K562 (cell line): ENCODE results near the gene IMP4. TPM values are rescaled to one million over a fixed set of nuclear protein-coding genes. Genes with fewer than 3 reads are reported as not detected.

Source experiments
- ARNT ChIP-seq, 2 experiments: fragments of 450-650 bp; IDR thresholded peaks; 2 replicates each; pipeline ENCODE4 v1.6.1; 2016; ENCODE audit warnings: mild to moderate bottlenecking in 1 of 2
- BACH1 ChIP-seq: fragments of 200-800 bp; sonication (Bioruptor generic); IDR thresholded peaks from 2 replicates; pipeline ENCODE4 v1.6.1; 2016; ENCODE audit warnings: missing genetic modification characterization, missing compliant biosample characterization
- HDGF ChIP-seq: fragments of 450-650 bp; IDR thresholded peaks from 2 replicates; pipeline ENCODE4 v1.6.1; 2016
- MECOM ChIP-seq: fragments of 250-450 bp; sonication (Bioruptor Pico); IDR thresholded peaks from 2 replicates; pipeline ENCODE4 v1.8.0; 2022; ENCODE audit warnings: inconsistent platforms
- MYC ChIP-seq, 2 experiments: fragments of 250-450 bp in 1 of 2; sonication (Bioruptor Pico) in 1 of 2; IDR thresholded peaks; 2 replicates each; pipeline versions ENCODE4 v1.5.1 to v1.6.1; 2012 to 2021; ENCODE audit warnings: low read depth in 2 of 2, borderline replicate concordance in 1 of 2, improper control_type of control experiment in 1 of 2, low read length in 1 of 2, mild to moderate bottlenecking in 1 of 2, moderate library complexity in 1 of 2
- POU5F1 ChIP-seq: fragments of 150-350 bp; IDR thresholded peaks from 2 replicates; pipeline ENCODE4 v1.6.1; 2014; ENCODE audit warnings: borderline replicate concordance, low read length, low read depth, mild to moderate bottlenecking; ENCODE audit not compliant: partially characterized antibody
- SIRT6 ChIP-seq: IDR thresholded peaks from one replicate; pipeline ENCODE4 v1.6.1; 2012; ENCODE audit warnings: low read depth, mild to moderate bottlenecking, control low read depth, inconsistent platforms, low read length, moderate library complexity
- SMARCE1 ChIP-seq: fragments of 450-650 bp; IDR thresholded peaks from 2 replicates; pipeline ENCODE4 v1.7.1; 2016; ENCODE audit warnings: mild to moderate bottlenecking
- UBTF ChIP-seq, 2 experiments: IDR thresholded peaks; 2 replicates each; pipeline ENCODE4 v1.6.1; 2012; ENCODE audit warnings: improper control_type of control experiment in 2 of 2, low read depth in 2 of 2, low read length in 2 of 2, borderline replicate concordance in 1 of 2
- polyA plus RNA-seq, 8 experiments: library from polyadenylated mRNA; depleted of rRNA in 4 of 8; stranded (reverse) in 5 of 8; unstranded in 3 of 8; fragments of >200 nt; fragmentation: Nextera tagmentation in 2 of 8; fragmentation: Illumina TruSeq in 1 of 8; extraction: Ambion mirVana in 2 of 8; extraction: Trizol in 1 of 8; gene quantifications; 2 replicates each; pipeline versions ENCODE4 v1.2.1 to v1.2.3, GENCODE V29; 2011 to 2014; ENCODE audit warnings: inconsistent platforms in 1 of 8, missing spikeins in 1 of 8
- total RNA-seq, 7 experiments: library from RNA; depleted of rRNA in 6 of 7; stranded (reverse); fragments of >200 nt in 6 of 7; fragmentation: Illumina TruSeq in 2 of 7; extraction: Trizol in 2 of 7; gene quantifications; 2 replicates each; pipeline versions ENCODE4 v1.2.1 to v1.2.3, GENCODE V29; 2011 to 2021; ENCODE audit warnings: low replicate concordance in 1 of 7
- TF ChIP-seq, protein P1 (sequence below): fragments of 250-450 bp; sonication (Bioruptor Pico); IDR thresholded peaks from 2 replicates; pipeline ENCODE4 v1.8.0; 2022; ENCODE audit warnings: moderate library complexity, mild to moderate bottlenecking, inconsistent platforms
- TF ChIP-seq, protein P2 (sequence below): fragments of 450-650 bp; IDR thresholded peaks from 2 replicates; pipeline ENCODE4 v1.6.1; 2018; ENCODE audit not compliant: partially characterized antibody
- TF ChIP-seq, protein P3 (sequence below): fragments of 450-650 bp; IDR thresholded peaks from 2 replicates; pipeline ENCODE4 v1.6.1; 2016; ENCODE audit warnings: low read depth

Gene IMP4
- total and polyA plus RNA-seq, 9 of the 15 experiments (the other 6 are each of a cell fraction or from before 2014, with no cell fraction given): 35.4 to 209 (median 100.0) TPM

- no peak for TF ChIP-seq POU5F1
- TF ChIP-seq MYC (IDR thresholded peaks at IDR 0.05; ENCODE audit: low read depth, low read length): peak; percentile 20
- no peak for TF ChIP-seq MYC (CRISPR knock-in tag; IDR thresholded peaks at IDR 0.05; ENCODE audit: borderline replicate concordance, low read depth)
- TF ChIP-seq, protein P1, sequence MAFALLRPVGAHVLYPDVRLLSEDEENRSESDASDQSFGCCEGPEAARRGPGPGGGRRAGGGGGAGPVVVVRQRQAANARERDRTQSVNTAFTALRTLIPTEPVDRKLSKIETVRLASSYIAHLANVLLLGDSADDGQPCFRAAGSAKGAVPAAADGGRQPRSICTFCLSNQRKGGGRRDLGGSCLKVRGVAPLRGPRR (CRISPR knock-in tag): no peak
- no peak for TF ChIP-seq BACH1 (tag)
- no peak for TF ChIP-seq SIRT6
- TF ChIP-seq, protein P2, sequence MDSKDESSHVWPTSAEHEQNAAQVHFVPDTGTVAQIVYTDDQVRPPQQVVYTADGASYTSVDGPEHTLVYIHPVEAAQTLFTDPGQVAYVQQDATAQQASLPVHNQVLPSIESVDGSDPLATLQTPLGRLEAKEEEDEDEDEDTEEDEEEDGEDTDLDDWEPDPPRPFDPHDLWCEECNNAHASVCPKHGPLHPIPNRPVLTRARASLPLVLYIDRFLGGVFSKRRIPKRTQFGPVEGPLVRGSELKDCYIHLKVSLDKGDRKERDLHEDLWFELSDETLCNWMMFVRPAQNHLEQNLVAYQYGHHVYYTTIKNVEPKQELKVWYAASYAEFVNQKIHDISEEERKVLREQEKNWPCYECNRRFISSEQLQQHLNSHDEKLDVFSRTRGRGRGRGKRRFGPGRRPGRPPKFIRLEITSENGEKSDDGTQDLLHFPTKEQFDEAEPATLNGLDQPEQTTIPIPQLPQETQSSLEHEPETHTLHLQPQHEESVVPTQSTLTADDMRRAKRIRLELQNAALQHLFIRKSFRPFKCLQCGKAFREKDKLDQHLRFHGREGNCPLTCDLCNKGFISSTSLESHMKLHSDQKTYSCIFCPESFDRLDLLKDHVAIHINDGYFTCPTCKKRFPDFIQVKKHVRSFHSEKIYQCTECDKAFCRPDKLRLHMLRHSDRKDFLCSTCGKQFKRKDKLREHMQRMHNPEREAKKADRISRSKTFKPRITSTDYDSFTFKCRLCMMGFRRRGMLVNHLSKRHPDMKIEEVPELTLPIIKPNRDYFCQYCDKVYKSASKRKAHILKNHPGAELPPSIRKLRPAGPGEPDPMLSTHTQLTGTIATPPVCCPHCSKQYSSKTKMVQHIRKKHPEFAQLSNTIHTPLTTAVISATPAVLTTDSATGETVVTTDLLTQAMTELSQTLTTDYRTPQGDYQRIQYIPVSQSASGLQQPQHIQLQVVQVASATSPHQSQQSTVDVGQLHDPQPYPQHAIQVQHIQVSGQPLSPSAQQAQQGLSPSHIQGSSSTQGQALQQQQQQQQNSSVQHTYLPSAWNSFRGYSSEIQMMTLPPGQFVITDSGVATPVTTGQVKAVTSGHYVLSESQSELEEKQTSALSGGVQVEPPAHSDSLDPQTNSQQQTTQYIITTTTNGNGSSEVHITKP: no peak
- no peak for TF ChIP-seq HDGF
- TF ChIP-seq, protein P3, sequence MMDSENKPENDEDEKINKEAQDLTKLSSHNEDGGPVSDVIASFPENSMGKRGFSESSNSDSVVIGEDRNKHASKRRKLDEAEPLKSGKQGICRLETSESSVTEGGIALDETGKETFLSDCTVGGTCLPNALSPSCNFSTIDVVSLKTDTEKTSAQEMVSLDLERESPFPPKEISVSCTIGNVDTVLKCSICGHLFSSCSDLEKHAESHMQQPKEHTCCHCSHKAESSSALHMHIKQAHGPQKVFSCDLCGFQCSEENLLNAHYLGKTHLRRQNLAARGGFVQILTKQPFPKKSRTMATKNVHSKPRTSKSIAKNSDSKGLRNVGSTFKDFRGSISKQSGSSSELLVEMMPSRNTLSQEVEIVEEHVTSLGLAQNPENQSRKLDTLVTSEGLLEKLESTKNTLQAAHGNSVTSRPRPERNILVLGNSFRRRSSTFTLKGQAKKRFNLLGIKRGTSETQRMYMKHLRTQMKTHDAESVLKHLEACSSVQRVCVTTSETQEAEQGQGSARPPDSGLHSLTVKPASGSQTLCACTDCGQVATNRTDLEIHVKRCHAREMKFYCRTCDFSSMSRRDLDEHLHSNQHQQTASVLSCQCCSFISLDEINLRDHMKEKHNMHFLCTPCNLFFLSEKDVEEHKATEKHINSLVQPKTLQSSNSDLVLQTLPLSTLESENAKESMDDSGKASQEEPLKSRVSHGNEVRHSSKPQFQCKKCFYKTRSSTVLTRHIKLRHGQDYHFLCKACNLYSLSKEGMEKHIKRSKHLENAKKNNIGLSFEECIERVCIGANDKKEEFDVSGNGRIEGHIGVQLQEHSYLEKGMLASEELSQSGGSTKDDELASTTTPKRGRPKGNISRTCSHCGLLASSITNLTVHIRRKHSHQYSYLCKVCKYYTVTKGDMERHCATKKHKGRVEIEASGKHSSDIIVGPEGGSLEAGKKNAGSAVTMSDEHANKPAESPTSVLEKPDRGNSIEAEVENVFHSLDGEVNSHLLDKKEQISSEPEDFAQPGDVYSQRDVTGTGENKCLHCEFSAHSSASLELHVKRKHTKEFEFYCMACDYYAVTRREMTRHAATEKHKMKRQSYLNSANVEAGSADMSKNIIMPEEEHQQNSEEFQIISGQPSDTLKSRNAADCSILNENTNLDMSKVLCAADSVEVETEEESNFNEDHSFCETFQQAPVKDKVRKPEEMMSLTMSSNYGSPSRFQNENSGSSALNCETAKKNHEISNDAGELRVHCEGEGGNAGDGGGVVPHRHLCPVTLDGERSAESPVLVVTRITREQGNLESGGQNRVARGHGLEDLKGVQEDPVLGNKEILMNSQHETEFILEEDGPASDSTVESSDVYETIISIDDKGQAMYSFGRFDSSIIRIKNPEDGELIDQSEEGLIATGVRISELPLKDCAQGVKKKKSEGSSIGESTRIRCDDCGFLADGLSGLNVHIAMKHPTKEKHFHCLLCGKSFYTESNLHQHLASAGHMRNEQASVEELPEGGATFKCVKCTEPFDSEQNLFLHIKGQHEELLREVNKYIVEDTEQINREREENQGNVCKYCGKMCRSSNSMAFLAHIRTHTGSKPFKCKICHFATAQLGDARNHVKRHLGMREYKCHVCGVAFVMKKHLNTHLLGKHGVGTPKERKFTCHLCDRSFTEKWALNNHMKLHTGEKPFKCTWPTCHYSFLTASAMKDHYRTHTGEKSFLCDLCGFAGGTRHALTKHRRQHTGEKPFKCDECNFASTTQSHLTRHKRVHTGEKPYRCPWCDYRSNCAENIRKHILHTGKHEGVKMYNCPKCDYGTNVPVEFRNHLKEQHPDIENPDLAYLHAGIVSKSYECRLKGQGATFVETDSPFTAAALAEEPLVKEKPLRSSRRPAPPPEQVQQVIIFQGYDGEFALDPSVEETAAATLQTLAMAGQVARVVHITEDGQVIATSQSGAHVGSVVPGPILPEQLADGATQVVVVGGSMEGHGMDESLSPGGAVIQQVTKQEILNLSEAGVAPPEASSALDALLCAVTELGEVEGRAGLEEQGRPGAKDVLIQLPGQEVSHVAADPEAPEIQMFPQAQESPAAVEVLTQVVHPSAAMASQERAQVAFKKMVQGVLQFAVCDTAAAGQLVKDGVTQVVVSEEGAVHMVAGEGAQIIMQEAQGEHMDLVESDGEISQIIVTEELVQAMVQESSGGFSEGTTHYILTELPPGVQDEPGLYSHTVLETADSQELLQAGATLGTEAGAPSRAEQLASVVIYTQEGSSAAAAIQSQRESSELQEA: no peak
- no peak for TF ChIP-seq MECOM (CRISPR knock-in tag)
- 0 out of 4 replicates have a peak, but pooled peaks of 1 of the 2 experiments have one; percentile 0 for TF ChIP-seq UBTF (IDR thresholded peaks at IDR 0.05; ENCODE audit: borderline replicate concordance in 1 of 2, low read depth in 2 of 2, low read length in 2 of 2)
- no peak; a peak in 1 of 4 replicates for TF ChIP-seq ARNT (IDR thresholded peaks at IDR 0.05)
- TF ChIP-seq SMARCE1: peak; percentile 87
Observed at GRCh38 chr2:130337735-130338325, 4.9 kb upstream of the IMP4 start (continued).
